NCI-H1694 (cell line): ENCODE measurements around the gene LTBP1.
"Not testable (repeated sequence)": the region's sequence is repeated elsewhere in the genome, so short reads cannot be mapped to it uniquely, and the experiment has no call there.

Source experiments
- DNase-seq: peaks from one replicate; lab custom pipeline; 2025; lab: John Stamatoyannopoulos, UW

Gene LTBP1, protein sequence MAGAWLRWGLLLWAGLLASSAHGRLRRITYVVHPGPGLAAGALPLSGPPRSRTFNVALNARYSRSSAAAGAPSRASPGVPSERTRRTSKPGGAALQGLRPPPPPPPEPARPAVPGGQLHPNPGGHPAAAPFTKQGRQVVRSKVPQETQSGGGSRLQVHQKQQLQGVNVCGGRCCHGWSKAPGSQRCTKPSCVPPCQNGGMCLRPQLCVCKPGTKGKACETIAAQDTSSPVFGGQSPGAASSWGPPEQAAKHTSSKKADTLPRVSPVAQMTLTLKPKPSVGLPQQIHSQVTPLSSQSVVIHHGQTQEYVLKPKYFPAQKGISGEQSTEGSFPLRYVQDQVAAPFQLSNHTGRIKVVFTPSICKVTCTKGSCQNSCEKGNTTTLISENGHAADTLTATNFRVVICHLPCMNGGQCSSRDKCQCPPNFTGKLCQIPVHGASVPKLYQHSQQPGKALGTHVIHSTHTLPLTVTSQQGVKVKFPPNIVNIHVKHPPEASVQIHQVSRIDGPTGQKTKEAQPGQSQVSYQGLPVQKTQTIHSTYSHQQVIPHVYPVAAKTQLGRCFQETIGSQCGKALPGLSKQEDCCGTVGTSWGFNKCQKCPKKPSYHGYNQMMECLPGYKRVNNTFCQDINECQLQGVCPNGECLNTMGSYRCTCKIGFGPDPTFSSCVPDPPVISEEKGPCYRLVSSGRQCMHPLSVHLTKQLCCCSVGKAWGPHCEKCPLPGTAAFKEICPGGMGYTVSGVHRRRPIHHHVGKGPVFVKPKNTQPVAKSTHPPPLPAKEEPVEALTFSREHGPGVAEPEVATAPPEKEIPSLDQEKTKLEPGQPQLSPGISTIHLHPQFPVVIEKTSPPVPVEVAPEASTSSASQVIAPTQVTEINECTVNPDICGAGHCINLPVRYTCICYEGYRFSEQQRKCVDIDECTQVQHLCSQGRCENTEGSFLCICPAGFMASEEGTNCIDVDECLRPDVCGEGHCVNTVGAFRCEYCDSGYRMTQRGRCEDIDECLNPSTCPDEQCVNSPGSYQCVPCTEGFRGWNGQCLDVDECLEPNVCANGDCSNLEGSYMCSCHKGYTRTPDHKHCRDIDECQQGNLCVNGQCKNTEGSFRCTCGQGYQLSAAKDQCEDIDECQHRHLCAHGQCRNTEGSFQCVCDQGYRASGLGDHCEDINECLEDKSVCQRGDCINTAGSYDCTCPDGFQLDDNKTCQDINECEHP (N-terminal part only)

DNA sequence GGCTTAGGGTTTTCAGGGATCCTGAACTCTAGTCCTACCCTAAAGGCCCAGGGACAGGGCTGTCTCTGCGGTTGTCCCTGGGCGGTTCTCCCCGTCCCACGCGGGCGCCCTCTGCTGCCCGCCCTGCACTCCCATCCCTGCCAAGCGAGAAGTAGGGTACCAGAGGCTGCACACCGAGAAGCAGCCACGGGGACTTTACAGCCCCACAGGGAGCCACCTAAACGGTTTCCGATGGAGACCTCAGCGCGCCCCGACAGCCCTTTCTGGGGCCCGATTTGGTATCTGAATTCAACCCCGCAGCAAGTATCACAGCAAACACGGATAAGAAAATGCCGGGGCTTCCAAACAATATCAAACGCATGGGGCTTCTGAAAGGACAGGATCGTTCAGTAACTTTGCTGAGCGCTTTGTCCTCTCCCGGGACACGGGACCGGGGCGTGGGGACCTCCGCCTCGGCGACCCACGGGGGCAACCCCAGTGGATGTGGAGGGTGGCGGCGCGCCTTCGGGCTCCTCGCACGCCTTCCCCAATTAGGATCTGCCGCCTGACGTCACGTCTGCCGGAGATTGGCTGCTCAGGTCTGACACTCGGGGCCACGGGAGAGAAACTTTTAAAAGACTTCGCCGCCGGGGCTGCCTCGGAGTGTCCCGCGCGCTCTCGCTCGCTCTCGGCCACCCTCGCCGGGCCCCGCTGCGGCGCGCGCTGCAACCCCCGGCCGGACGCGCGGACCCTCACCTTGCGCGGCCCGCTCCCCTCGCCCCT lies at the start of gene LTBP1:
Gene LTBP1 (plus strand): TSS at position 640 of the 762 bp plus-strand sequence. CDS start 372 bp downstream, outside the sequence.
- peak; percentile 69 for DNase-seq

DNA sequence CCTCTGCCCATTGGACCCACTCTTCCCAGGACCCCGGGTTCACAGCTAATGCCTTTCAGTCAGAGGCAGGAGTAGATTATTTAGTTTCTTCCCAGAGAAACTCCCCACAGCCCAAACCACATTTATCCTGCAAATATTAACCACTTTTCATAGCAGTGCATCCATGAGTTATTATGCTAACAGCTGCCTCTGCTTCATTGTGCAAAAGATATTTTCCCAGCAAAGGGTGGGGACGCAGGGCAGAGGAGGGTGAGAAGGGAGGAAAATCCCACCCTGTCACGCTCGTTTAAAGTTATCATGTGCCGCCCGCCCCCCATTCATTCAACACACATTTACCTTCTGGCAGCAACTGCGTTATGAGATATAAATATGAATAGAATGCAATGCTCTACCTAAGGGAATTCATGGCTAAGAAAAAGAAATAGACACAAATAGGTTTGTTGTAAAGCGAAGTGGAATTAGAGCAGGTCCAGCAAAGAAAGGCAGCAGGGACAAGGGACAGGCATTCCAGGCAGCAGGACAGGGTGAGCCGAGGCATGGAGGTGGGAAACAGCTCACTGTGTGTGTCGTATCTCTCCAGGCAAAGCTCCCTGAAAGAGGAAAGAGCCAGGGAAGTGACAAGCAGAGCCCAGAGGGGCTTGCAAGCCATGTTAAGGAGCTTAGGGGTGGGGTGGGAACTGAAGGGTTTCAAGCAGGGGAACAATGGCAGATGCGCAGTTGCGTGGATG lies 46.3 kb upstream of the LTBP1 start:
- DNase-seq: no peak

DNA sequence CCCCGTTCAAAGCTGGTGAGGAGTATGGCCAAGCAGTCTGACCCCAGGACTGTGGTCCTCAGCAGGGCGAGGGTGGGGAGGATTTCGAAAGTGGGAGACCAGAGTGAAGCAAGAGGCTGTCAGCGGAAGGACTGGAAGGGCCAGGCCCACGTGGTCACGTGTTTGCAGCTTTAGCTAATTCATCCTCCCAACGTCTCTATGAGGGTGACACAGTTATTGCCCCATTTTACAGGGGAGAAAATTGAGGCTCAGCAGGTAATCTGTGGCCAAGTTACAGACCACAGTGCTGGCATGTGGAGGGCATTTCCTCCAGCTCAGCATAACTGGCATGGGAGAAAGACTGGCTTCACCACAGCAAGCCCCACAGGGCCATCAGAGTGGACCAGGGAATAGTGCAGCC lies 45.4 kb upstream of the LTBP1 start:
- no peak for DNase-seq

DNA sequence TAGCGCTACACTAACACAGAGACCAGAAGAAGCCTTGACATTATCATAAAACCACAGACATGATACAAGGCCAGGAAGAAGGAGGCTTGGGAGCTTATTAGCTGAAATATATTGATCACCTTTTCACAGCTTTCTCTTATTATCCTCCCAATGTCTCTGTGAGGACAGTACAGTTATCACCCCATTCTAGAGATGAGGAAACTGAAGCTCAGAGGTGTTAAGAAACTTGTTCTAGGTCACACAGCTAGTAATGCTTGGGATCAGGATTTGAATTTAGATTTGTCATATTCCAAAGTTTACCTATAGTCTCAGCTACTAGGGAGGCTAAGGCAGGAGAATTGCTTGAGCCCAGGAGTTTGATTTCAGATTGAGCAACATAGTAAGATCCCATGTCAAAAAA lies 44.6 kb upstream of the LTBP1 start:
- DNase-seq: no peak

DNA sequence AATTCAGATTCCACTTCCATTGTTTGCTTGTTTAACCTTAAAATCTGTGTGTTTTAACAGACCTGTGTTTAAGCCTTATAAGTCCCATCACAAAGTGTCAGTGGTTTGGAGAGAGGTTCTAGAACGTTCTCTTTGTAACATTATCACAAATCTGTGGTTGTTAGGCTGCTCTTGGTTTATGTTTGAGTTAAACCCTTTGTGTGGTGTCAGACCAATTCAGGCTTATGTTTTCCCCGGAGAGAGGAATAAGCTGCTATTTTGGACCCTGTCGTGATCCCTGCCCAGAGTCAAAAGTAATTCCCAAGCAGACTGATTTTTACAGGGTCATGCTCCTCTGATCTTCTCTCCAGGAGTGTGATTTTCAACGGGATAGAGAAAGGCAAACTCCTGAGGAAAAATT lies 43.8 kb upstream of the LTBP1 start:
- DNase-seq: no peak

DNA sequence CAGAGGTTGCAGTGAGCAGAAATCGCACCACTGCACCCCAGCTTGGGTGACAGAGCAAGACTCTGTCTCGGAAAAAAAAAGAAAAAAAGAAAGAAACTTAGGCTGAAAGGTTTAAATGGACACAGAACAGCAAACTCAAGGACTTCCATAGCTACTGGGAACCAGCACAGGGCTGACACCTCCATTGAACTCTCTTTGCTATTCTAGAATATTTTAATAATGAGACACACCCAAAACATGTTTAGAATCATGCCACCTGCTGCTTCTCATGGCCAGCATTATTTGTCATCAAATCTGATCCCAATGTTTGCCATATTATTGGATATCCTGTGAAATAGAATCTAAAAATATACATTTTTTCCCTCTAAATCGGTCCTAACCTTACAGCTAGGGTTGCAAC lies 42.7 kb upstream of the LTBP1 start:
- no peak for DNase-seq

DNA sequence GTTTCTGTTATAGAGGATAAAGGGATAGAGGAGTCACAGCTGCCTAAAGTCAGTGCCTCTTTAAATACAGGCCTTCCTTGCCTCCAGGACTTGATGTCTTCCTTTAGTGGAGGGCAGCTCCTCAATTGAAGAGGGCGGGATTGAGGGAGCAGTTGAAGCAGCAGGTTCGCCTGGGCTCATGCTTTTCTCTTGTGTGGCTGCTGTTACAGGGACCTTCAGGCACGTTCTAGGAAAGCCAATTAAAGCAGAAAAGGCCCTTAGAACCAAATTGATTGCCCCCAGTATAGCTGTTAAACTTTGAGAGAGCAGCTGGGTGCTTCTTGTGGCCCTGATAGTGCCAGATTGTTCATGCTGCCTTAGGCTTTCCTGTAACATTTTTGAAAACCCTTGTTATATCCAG lies 42.0 kb upstream of the LTBP1 start:
- no peak for DNase-seq

DNA sequence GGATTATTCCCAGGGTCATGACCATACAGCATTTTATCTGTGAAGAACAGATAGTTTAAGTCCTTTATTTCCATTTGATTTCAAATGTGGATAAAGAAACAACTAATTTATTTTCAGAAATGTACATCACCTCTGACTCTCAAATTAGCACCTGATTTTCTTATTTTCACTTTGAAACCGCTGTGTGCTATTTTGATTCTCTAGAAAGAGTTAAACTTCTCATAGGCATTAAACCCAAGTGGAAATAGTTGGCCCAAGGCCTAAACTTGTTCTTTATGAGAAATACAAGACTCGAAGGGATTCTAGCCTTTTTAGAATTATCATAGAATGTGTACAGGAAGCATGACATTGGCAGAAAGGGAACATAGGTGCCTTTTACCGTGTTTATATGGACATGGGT lies 41.5 kb upstream of the LTBP1 start:
- no peak for DNase-seq

DNA sequence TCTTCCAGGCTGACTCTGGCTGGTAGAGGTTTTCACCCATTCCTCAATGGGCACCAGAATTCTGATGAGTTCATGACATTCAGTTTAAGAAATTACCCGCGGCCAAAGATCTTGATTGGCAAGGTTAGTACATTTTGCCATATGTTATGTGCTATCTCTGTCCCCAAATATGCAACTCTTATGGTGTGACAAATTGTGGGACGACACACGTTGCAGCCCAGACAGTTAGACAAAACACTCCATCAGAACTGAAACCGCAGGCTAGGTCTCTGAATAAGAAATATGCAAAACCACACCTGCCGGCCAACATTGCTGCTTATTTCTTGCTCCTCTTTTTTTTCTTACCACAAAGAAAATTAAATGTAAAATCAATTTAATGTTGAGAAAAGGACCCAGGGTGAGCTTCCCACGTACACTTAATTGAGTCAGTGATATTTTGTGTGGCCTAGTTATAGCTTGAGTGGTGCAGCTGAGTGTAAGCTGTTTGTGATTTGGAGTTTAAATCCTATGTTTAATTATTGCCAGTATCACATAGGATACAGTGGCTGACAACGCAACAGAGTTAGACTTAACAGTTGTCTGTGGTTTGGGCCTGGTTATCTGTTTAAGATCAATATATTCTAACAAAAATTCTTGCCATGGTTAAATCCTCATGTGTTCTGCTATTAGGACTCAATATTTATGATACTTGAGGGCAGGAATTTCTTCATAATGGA lies 35.7 kb upstream of the LTBP1 start:
- DNase-seq: no peak

DNA sequence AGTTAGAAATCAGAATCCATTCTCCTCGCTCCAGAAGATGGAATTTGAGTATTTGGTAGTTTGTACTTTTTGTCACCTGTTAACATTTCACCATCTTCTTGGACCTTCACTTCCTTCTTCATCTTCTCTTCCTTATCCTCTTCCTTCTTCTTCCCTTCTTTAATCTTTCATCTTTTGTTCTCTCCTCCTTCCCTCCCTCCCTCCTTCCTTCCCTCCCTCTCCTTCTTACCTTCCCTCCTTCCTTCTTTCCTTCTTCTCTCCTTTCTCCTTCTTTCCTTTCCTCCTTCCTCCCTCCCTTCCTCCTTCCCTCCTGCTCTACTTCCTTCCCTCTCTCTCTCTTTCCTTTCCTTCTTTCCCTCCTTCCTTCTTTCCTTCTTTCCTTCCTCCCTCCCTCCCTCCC lies 31.1 kb upstream of the LTBP1 start:
- no peak for DNase-seq

DNA sequence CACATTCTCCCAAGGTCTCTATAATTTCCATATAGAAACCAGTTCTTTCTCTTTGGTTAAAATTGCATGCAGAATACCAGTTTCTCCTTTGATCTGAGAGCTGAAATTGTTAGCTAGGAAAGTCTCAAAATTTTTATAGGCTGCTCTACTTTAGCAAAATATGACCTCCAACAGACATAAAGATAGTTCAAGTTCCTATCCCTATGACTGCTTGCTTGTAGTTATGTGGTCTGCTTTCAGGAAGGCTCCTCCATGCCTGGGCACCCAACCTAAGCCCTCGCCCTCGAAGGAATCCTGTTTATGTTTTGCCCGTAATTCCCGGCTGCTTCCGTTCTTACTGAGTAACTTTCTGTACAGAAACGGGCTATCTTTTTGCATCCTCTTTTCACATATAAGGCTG lies 28.0 kb upstream of the LTBP1 start:
- no peak for DNase-seq

DNA sequence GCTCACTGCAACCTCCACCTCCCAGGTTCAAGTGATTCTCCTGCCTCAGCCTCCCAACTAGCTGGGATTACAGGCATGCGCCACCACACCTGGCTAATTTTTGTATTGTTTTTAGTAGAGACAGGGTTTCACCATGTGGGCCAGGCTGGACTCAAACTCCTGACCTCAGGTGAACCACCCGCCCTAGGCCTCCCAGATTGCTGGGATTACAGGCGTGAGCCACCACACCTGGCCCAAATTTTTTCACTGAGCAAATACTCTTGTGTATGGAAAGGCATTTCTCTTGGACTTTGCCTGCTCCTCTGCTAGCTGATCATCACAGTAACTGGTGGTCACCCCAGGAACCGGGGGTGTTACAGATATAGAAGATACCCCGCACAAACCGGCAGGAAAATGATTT lies 26.9 kb upstream of the LTBP1 start:
- not testable (repeated sequence) for DNase-seq

DNA sequence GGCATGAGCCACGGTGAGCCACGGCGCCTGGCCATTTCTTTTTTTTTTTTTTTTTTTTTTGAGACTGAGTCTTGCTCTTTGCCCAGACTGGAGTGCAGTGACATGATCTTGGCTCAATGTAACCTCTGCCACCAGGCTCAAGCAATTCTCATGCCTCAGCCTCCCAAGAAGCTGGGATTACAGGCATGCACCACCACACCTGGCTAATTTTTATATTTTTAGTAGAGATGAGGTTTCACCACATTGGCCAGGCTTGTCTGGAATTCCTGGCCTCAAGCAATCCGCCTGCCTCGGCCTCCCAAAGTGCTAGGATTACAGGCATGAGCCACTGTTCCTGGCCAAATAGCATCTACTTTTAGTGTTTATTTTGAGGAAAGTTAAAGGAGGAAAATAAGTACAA lies 25.3 kb upstream of the LTBP1 start:
- DNase-seq: not testable (repeated sequence)

DNA sequence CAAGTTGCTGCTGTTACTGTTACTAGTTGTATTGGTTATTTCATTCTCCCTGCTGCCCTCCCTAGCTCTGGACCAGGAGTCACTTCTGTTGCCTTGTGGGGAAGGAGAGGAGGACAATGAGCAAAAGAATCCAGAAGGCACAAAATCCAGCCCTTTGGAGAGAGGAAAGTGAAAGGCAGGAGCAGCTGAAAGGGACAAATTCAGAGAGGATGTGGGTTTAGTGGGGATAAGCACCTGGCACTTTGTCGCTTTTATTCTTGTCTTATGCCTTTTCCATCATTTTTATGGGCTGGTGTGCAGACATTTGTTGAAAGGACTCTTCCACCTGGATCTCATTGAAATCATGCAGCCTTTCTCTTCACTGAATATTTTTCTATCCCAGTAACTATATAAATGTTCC lies 24.3 kb upstream of the LTBP1 start:
- no peak for DNase-seq

DNA sequence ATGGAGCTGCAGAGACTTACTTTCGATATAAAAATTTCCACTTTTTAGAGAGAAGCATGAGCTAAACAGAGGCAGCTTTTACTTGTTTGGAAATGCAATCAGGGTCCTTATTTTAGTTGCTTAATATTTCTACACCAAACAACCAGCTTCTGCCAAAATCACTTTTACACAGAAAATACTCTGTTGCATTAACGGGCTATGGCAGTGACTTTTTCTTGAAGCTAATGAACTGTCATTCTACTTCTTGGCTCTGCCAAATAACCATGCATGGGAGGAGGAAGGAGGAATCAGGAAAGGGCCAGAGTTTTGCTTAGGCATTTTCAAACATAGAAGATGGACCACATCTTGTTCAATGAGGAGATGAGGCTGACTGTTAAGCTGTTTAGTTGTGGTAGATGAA lies 23.6 kb upstream of the LTBP1 start:
- DNase-seq: no peak

DNA sequence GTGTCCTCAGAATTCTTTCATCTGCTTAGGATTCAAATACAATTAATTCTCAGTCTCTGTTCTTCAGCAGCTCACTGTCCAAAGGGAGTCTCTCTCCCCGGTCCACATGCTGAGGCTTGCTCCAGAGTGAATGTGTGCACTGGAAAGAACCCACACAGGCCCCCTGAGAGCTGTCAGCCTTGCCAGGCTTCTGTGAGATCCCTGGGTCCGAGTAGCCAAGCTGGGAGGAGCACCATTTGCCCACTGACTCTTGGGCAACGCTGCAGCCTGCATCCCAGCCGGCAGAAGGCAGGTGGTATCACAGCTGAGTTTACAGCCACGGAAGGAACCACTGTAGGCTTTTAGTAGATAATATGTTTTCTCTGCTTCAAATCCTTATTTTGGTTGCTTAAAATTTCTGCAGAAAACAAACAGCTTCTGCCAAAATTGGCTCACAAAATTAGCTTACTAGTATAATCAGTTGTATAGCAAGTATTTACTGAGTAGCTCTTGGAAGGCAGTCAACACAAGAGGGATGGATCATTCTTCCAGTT lies 21.4 kb upstream of the LTBP1 start:
- peak; percentile 25 for DNase-seq

DNA sequence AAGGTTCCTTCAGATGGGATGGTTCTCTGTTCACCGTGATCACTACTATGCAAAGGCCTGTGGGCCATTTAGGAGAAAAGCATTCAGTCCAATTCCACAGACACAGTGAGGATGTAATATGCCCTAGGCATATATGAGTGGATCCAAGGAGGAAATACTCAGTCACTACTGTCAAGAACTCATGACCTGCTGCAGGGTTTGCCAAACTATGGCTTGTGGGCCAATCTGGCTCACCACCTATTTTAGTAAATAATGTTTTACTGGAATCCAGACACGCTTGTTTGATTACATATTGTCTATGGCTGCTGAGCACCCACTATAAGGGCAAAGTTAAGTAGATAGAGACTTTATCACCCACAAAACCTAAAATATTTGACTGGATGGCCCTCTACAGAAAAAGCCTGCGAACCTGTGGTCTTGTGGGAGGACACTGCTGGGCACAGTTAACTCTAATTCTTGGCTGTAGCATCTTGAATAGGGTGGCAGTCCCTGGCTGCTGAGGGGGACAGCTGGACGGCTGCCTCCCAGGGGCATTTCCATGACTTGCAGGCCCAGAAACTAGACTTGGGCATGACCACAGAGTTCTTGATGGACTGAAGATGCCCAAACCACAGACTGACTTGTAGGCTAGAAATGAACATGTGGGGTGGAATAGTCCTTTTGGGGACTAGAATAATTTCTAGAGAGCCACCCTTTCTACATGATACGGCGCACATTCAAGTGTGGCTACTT lies 20.6 kb upstream of the LTBP1 start:
- DNase-seq: no peak

DNA sequence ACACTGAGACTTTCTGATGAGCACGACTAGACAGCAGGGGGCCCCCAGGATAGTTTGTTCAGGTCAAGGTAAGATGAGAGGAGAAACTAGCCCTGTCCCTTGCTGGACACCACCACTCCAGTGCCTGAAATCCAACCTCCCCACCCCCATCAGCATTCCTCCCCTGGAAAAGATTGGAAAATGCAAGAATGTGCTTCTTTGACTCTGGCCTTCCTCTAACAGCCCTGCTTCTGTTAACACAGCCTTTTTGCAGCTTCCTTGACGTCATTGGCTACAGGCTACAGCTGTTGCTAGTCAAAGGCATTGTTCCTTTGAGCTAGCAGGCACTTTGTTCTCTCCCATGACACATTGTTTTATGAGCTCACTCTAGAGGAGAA lies 20.1 kb upstream of the LTBP1 start:
- no peak for DNase-seq

DNA sequence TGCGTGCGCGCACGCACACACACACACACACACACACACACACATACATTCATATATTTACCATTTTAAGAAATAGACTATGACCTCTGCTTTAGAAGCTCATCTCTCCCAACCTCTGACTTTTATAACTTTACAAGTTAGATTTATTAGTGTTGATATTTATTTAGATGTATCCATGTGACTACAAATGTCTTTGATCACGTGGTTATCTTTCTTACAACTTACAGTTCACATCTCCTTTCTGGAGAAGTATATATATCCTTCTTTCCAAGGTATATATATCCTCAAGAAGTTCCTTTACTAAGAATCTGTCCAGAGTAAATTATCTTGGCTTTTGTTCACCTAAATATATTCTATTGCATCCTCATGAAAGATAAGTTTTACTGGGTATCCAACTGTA lies 16.3 kb upstream of the LTBP1 start:
- DNase-seq: no peak

DNA sequence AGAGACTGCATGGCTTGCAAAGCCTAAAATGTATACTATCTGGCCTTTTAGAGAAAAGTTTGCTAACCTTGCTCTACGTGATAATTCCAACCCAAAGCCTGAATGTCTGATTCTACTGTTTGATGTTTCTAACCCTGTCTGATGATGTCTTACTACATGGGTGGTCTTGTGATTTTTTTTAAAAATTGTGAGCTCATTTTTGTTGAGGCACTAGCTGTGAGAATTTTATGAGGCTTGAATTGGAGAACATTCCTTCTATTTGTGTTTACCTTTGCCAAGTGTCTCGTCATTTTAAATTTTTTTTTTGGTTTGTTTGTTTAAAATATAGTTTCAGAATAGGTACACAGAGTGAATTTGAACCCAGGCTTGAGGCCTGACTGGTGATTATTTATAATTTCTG lies 15.2 kb upstream of the LTBP1 start:
- DNase-seq: no peak
